ENCODE data around the gene SERPING1.

The SERPING1 gene

DNA sequence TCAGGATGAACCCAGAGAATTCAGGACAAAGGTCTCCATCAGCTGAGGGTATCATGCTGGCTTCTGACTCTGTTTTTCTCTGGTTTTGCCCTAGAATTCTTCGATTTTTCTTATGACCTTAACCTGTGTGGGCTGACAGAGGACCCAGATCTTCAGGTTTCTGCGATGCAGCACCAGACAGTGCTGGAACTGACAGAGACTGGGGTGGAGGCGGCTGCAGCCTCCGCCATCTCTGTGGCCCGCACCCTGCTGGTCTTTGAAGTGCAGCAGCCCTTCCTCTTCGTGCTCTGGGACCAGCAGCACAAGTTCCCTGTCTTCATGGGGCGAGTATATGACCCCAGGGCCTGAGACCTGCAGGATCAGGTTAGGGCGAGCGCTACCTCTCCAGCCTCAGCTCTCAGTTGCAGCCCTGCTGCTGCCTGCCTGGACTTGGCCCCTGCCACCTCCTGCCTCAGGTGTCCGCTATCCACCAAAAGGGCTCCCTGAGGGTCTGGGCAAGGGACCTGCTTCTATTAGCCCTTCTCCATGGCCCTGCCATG, 16.8 kb downstream of the SERPING1 start:
- H3K36me3 Mint-ChIP-seq (ENCODE audit: low read depth) = peaks cover 79% of the 10 kb centered on the region
- TF ChIP-seq, protein P1, sequence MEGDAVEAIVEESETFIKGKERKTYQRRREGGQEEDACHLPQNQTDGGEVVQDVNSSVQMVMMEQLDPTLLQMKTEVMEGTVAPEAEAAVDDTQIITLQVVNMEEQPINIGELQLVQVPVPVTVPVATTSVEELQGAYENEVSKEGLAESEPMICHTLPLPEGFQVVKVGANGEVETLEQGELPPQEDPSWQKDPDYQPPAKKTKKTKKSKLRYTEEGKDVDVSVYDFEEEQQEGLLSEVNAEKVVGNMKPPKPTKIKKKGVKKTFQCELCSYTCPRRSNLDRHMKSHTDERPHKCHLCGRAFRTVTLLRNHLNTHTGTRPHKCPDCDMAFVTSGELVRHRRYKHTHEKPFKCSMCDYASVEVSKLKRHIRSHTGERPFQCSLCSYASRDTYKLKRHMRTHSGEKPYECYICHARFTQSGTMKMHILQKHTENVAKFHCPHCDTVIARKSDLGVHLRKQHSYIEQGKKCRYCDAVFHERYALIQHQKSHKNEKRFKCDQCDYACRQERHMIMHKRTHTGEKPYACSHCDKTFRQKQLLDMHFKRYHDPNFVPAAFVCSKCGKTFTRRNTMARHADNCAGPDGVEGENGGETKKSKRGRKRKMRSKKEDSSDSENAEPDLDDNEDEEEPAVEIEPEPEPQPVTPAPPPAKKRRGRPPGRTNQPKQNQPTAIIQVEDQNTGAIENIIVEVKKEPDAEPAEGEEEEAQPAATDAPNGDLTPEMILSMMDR (IDR thresholded peaks at IDR 0.05) = no peak
- H3K9me3 Mint-ChIP-seq = peaks cover 3% of the 10 kb centered on the region
- peak overlapping the region; percentile 66 for H3K27ac Mint-ChIP-seq
- H3K4me1 Mint-ChIP-seq = peaks cover 11% of the 10 kb centered on the region
- DNase-seq = no peak
- no peaks in the 10 kb centered on the region for H3K27me3 Mint-ChIP-seq (ENCODE audit: low read depth, poor library complexity)
- no peak overlapping the region for H3K4me3 Mint-ChIP-seq

DNA sequence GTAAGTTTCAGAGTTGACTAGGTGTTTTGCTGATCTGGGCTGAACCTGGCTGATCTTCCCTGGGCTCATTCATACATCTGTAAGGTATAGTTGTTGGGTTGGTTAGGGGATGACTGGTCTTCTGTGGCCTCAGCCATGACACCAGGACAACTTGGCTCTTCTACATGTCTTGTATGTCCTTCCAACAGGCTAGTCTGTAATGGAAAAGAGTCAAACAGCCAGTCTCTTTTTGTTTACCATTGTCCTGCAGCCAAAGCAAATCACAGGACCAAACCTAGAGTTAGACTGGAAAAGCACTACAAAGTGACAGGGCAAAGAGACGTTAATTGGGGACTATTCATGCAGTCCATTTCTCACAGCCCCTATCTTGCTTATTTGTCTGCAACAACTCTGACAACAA, 17.8 kb downstream of the SERPING1 start:
- peaks cover 11% of the 10 kb centered on the region for H3K9me3 Mint-ChIP-seq

DNA sequence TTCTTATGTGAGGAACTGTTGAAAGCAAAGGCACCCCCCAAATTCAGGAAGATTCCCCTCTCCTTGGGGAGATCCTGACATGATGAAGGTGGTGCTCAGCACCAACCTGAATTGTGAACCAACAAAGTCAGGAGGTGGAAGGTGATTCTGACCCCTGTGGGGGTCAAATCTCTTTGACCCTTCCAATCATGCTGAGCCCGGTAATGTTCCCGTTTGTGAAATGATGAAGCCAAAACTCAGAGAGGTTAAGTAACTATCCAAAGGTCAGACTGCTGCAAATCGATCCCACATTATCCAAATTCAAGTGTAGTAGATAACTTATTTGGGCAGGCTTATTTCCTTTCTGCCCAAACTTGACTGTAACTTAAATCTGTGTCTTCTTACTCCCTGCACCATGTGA, 19.1 kb downstream of the SERPING1 start:
- peak overlapping the region; percentile 43 for H3K27ac Mint-ChIP-seq
- H3K9me3 Mint-ChIP-seq = peaks cover 24% of the 10 kb centered on the region
- H3K4me3 Mint-ChIP-seq = no peak overlapping the region
- H3K27me3 Mint-ChIP-seq (ENCODE audit: low read depth, poor library complexity) = no peaks in the 10 kb centered on the region
- no peak for DNase-seq
- H3K4me1 Mint-ChIP-seq = peaks cover 6% of the 10 kb centered on the region
- TF ChIP-seq, protein P1 (IDR thresholded peaks at IDR 0.05) = no peak
- H3K36me3 Mint-ChIP-seq (ENCODE audit: low read depth) = peaks cover 80% of the 10 kb centered on the region

More for the DNA sequence above, 17.8 kb downstream of the SERPING1 start:
- TF ChIP-seq, protein P1 (IDR thresholded peaks at IDR 0.05) = no peak
- no peak overlapping the region for H3K4me3 Mint-ChIP-seq
- peaks cover 80% of the 10 kb centered on the region for H3K36me3 Mint-ChIP-seq (ENCODE audit: low read depth)
- no peak for DNase-seq
- H3K27me3 Mint-ChIP-seq (ENCODE audit: low read depth, poor library complexity) = no peaks in the 10 kb centered on the region
- H3K27ac Mint-ChIP-seq = peak overlapping the region; percentile 75
- peaks cover 6% of the 10 kb centered on the region for H3K4me1 Mint-ChIP-seq

DNA sequence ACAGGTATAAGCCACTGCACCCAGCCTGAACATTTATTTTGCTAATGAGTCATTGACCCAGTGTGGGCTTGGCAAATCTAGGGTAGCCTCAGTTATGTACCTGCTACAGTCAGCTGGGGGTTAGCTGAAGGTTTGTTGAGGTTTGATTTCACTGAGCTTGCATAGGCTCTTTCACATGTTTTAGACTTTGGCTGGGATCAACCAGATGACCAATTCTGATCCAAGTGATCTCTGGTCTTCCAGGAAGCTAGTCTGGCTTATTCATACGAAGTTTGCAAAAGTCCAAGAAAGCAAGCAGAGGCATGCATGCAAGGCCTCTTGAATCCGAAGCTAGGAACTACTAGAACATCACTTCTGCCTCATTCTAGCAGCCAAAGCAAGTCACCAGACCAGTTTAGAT, 21.0 kb downstream of the SERPING1 start:
- Mint-ChIP-seq H3K9me3 (peaks cover 24% of the 10 kb centered on the region), H3K4me3 (no peak overlapping the region), H3K36me3 (ENCODE audit: low read depth) (peaks cover 72% of the 10 kb centered on the region), H3K4me1 (peaks cover 24% of the 10 kb centered on the region), H3K27me3 (ENCODE audit: low read depth, poor library complexity) (no peaks in the 10 kb centered on the region), H3K27ac (no peak overlapping the region)
- no peak for DNase-seq
- TF ChIP-seq, protein P1 (IDR thresholded peaks at IDR 0.05) = no peak

DNA sequence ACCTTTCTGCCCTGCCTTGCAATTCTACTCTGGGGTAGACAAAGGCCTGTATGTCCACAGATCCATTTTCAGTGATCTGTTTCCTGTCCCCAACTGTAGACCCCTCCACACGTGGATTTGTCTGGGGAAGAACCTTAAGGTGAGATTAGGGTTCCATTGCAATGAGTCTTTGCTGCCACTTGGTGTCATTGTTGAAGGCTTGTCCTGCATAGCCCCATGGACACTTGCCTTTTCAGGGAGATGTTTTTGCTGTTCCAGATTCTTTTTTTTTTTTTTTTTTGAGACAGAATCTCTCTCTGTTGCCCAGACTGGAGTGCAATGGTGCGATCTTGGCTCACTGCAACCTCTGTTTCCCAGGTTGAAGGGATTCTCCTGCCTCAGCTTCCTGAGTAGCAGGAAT, 21.8 kb downstream of the SERPING1 start:
- H3K36me3 Mint-ChIP-seq (ENCODE audit: low read depth) = peaks cover 64% of the 10 kb centered on the region
- peaks cover 24% of the 10 kb centered on the region for H3K9me3 Mint-ChIP-seq
- no peak overlapping the region for H3K27ac Mint-ChIP-seq
- H3K4me1 Mint-ChIP-seq = peaks cover 25% of the 10 kb centered on the region
- H3K27me3 Mint-ChIP-seq (ENCODE audit: low read depth, poor library complexity) = no peaks in the 10 kb centered on the region
- DNase-seq = no peak
- TF ChIP-seq, protein P1 (IDR thresholded peaks at IDR 0.05) = no peak
- H3K4me3 Mint-ChIP-seq = no peak overlapping the region

DNA sequence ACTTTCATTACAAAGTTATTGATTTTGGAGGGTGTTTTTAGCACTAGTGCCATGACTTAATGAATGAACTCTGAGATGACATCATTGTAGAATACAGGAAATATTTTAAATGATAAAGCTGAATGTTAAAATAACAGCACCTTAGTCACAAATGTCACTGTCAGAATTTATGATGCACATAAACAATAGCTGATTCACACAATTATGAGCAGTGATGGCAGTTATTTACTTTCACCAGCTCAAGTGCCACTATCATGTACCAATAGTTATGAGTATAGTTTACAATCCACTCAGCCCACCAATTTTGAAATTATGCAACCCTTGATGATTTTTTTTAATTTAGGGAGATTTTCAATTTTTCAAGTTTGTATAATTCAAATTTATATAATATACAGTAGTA, 23.0 kb downstream of the SERPING1 start:
- Mint-ChIP-seq H3K36me3 (ENCODE audit: low read depth) (peaks cover 53% of the 10 kb centered on the region), H3K4me3 (no peak overlapping the region), H3K27me3 (ENCODE audit: low read depth, poor library complexity) (no peaks in the 10 kb centered on the region), H3K4me1 (peaks cover 25% of the 10 kb centered on the region), H3K27ac (no peak overlapping the region), H3K9me3 (peaks cover 24% of the 10 kb centered on the region)
- DNase-seq = no peak
- TF ChIP-seq, protein P1 (IDR thresholded peaks at IDR 0.05) = no peak
